WERI-Rb-1 (cell line): ENCODE data around the gene MAGI1.

Experiments used
- DNase-seq: peaks from one replicate; pipeline ENCODE4 v3.0.0-alpha.2; 2020
- H3K27ac ChIP-seq: fragments of 250-450 bp; sonication (Bioruptor Pico); 2 replicates; pipeline ENCODE4 v1.5.1; 2020; ENCODE audit warnings: mild to moderate bottlenecking, moderate library complexity
- H3K27me3 ChIP-seq: fragments of 250-450 bp; sonication (Bioruptor Pico); 2 replicates; pipeline ENCODE4 v1.5.1; 2021; ENCODE audit warnings: mild to moderate bottlenecking, low read depth, moderate library complexity; ENCODE audit not compliant: insufficient read depth, severe bottlenecking
- H3K36me3 ChIP-seq: fragments of 250-450 bp; sonication (Bioruptor Pico); 2 replicates; pipeline ENCODE4 v1.5.1; 2020; ENCODE audit warnings: mild to moderate bottlenecking, moderate library complexity
- H3K4me3 ChIP-seq: 2 replicates; pipeline ENCODE4 v1.5.1; 2011; ENCODE audit warnings: low read depth, mild to moderate bottlenecking, control low read depth, low read length
- H3K9me3 ChIP-seq: fragments of 250-450 bp; sonication (Bioruptor Pico); 2 replicates; pipeline ENCODE4 v1.5.1; 2021; ENCODE audit warnings: mild to moderate bottlenecking, moderate library complexity; ENCODE audit not compliant: severe bottlenecking
- TF ChIP-seq, protein P1 (sequence below): IDR thresholded peaks from 2 replicates; pipeline ENCODE4 v1.5.1; 2011; ENCODE audit warnings: low read depth, mild to moderate bottlenecking, control low read depth, inconsistent platforms, low read length

The MAGI1 gene

DNA sequence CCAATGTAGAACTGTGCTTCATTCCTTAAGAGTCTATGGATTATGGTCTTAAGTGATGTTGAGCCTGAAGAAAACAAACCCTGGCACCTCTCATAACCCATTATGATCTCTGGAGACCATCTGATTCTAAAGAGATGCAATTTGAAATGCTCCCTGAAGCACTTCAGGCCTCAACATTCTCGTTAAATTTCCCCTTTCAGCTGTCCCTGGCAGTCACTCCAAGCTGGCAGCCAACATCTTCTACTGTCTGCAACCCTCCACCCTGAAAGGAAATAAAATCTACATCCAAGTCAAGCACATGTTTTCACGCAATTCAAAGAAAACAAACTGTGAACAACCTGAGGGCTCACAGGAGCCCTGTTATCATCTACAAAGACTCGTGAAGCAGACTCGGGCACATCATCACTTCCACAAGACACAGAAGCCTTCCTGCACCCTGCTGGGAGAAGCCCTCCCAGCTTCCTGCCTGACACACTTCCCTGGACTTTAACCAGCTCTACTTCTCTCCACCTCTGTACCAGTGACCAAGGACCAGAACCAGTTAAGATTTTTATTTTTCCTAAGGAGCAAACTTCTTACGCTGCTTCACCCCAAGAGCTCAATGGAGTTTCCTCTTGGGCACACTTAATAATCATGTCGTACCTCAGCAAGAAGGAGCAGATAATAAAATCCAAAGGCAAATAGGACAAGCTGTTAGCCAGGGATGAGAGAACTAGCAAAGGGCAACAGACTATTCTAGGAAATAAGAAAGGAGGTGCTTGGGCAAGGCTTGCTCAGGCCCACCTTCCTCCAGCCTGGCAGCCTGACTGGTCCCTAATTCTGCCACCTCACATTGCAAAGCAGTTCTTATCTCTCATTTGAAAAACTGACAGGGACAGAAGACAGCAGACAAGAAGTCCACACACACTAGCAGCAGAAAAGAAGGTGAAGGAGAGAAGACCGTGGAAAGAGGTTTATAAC is 67.1 kb downstream of the MAGI1 start:
- Histone ChIP-seq H3K4me3 (no peak overlapping the region), H3K36me3 (no peaks in the 10 kb centered on the region), H3K27me3 (no peaks in the 10 kb centered on the region), H3K27ac (no peak overlapping the region), H3K9me3 (no peaks in the 10 kb centered on the region)
- TF ChIP-seq, protein P1, sequence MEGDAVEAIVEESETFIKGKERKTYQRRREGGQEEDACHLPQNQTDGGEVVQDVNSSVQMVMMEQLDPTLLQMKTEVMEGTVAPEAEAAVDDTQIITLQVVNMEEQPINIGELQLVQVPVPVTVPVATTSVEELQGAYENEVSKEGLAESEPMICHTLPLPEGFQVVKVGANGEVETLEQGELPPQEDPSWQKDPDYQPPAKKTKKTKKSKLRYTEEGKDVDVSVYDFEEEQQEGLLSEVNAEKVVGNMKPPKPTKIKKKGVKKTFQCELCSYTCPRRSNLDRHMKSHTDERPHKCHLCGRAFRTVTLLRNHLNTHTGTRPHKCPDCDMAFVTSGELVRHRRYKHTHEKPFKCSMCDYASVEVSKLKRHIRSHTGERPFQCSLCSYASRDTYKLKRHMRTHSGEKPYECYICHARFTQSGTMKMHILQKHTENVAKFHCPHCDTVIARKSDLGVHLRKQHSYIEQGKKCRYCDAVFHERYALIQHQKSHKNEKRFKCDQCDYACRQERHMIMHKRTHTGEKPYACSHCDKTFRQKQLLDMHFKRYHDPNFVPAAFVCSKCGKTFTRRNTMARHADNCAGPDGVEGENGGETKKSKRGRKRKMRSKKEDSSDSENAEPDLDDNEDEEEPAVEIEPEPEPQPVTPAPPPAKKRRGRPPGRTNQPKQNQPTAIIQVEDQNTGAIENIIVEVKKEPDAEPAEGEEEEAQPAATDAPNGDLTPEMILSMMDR = no peak
- DNase-seq = no peak

- DNase-seq = no peak
- no peaks in the 10 kb centered on the region for H3K9me3 ChIP-seq
Observed at GRCh38 chr3:65968996-65969395, 69.7 kb downstream of the MAGI1 start.

GRCh38 chr3:65967451-65967850 is 71.3 kb downstream of the MAGI1 start:
- Histone ChIP-seq H3K9me3 (no peaks in the 10 kb centered on the region), H3K36me3 (no peaks in the 10 kb centered on the region), H3K27me3 (no peaks in the 10 kb centered on the region), H3K27ac (no peak overlapping the region), H3K4me3 (no peak overlapping the region)
- TF ChIP-seq, protein P1 = no peak
- no peak for DNase-seq

More at GRCh38 chr3:65968996-65969395, 69.7 kb downstream of the MAGI1 start:
- TF ChIP-seq, protein P1 = no peak
- Histone ChIP-seq H3K27me3 (no peaks in the 10 kb centered on the region), H3K27ac (no peak overlapping the region), H3K4me3 (no peak overlapping the region), H3K36me3 (no peaks in the 10 kb centered on the region)

DNA sequence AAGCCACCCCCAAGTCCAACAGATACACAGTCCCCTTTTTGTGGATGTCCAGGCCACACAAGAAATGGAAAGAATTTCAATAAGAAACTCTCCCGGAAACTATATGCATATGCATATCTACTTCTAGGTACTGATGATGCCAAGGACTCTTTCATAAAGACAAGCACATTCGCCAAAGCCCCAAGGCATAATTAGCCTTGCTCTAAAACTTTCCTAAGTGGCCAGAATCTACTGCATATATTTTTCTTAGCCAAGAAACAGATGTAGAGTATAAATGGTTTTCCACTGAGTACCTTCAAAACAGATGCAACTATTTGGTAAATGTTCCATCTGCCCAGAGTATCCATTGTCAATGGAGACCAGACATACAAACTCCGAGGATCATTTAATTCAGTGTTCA is 73.9 kb downstream of the MAGI1 start:
- H3K36me3 ChIP-seq = no peaks in the 10 kb centered on the region
- H3K27ac ChIP-seq = no peak overlapping the region
- DNase-seq = no peak
- TF ChIP-seq, protein P1 = no peak
- H3K27me3 ChIP-seq = no peaks in the 10 kb centered on the region
- no peak overlapping the region for H3K4me3 ChIP-seq
- H3K9me3 ChIP-seq = no peaks in the 10 kb centered on the region

DNA sequence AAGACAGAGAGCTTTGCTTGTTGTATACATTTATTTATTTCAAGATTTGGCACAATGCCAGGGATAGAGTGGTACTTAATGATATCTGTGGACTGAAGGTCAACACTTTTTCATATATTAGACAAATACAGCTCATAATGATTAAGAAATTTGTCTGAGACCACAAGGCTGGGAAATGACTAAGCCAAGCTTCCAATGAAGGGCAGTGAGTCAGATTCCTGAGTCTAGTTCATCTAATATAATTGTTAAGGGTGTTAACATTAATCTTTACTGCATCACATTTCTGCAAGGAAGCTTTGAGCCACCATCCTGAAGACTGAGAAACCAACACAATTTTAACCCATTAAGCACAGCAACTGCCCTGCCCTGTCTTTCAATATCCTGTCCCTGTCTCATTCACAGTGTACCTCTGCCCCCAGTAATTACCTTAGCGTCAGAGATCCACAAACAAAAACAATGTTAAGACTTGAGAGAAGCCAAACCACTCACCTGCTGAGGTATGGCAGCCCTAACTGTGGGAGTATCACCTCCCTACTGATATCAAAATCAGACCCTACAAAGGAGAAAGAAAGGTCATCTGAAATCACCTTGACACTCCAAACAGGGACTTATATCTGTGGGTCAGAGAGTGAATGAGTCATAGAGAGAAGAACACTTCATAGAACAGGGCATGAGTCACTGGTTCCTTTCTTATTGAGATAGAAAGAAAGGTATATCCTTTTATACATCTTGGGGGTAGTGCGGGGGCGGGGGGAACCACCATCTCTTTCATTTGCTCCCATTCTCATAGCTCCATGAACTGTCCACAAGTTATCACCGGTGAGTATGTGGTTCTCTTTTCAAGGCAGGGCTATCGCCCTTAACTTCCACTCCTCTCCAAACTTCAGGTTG is 74.7 kb downstream of the MAGI1 start:
- Histone ChIP-seq H3K36me3 (no peaks in the 10 kb centered on the region), H3K27me3 (no peaks in the 10 kb centered on the region), H3K9me3 (no peaks in the 10 kb centered on the region), H3K4me3 (no peak overlapping the region), H3K27ac (no peak overlapping the region)
- TF ChIP-seq, protein P1 = no peak
- no peak for DNase-seq
